T1000 (cell line): ENCODE results near the gene PHF23.
"Not testable (repeated sequence)": the region's sequence is repeated elsewhere in the genome, so short reads cannot be mapped to it uniquely, and the experiment has no call there.

Experiments used
- DNase-seq: peaks from one replicate; lab custom pipeline; 2025; ENCODE audit warnings: mixed read lengths; lab: John Stamatoyannopoulos, UW

PHF23 gene

DNA sequence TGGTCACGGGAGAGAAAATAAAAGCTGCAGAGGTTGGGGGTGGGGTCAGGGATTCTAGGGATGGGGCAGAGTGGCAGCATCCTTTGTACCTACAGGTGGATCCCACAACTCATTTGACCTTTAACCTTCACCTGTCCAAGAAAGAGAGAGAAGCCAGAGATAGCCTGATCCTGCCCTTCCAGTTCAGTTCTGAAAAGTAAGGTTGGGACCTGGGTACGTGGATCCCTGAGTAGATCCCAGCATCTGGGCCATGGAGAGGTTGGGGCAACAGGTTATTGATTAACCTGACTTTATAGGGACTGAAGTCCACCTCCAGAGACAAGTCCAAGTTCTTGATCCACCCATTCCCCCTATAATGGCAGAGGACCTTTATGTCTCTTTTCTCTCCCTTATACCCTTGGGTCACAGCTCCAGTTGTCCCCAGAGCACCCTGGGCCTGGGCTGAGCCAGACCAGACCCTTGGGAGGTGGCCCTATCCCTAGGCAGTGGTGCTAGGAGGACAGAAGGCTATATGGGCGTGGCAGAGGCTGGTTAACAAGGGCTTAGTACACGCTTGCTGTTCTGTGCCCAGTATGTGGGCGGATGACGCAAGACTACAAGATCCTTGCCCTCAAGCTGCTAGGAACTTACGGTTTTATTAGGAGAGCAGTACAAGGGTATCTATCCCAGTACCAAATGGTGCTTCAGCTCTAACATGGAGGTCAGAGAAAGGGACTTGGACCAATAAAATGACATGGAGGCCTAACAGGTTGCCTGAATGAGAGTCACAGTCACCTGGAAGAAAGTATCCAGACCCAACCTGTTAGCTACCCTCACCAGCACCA, 19.7 kb upstream of the PHF23 start:
- DNase-seq, result no peak

DNA sequence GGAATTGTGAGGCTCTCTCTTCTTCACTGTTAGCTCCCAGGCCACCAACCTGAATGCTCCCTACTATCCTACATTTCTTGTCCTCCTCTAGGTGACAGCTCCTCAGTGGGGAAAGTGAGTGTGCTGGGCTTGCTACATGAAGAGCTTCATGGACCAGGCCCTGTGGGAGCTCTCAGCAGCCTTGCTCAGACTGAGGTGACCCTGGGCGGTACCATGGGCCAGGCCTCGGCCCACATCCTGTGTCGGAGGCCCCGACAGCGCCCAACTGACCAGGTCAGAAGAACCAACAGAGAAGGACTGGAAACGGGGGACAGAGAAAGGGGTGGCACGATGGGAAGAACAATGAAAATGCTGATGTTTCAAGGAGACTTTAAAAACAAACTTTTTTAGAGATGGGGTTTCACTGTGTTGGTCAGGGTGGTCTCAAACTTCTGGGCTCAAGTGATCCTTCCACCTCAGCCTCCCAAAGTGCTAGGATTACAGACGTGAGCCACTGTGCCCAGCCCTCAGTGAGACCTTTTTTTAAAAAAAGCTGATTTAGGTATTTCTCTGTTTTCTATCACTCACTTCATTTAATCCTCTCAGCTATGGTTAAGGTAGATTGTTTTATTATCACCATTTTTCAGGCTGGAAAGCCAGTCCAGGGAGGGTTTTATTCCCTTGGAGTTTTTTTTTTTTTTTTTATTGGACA, 17.7 kb upstream of the PHF23 start:
- no peak for DNase-seq

DNA sequence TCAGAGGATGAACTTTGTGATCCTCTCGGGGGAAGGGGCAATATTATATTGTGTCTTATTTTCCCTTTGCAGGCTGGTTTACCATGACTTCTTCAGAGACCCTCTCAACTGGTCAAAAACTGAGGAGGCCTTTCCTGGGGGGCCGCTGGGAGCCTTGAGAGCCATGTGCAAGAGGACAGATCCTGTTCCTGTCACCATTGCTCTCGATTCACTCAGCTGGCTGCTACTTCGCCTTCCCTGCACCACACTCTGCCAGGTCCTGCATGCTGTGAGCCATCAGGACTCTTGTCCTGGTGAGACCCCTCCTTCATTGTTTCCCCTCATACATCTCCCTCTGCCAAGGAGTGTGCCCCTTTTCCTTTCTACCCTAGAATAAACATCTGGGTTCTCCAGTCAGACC, 15.3 kb upstream of the PHF23 start:
- no peak for DNase-seq

DNA sequence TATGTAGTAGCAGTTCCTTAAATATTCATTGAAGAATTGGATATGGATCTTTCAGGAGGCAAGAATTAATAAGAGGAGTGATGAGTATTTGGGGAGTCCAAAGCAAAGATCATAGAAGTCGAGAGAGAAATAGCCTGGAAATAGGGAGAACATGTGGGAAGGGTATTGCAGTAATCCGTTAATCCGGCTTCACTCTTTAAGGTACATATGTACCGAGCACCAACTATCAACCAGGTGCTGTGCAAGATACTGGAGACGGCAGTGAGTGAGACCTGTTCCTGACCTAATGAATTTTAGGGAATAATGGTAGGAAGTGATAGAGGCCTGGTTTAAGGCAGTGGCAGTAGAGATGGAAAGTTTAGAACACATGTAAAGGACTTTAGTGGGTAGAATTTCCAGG, 13.8 kb upstream of the PHF23 start:
- no peak for DNase-seq

DNA sequence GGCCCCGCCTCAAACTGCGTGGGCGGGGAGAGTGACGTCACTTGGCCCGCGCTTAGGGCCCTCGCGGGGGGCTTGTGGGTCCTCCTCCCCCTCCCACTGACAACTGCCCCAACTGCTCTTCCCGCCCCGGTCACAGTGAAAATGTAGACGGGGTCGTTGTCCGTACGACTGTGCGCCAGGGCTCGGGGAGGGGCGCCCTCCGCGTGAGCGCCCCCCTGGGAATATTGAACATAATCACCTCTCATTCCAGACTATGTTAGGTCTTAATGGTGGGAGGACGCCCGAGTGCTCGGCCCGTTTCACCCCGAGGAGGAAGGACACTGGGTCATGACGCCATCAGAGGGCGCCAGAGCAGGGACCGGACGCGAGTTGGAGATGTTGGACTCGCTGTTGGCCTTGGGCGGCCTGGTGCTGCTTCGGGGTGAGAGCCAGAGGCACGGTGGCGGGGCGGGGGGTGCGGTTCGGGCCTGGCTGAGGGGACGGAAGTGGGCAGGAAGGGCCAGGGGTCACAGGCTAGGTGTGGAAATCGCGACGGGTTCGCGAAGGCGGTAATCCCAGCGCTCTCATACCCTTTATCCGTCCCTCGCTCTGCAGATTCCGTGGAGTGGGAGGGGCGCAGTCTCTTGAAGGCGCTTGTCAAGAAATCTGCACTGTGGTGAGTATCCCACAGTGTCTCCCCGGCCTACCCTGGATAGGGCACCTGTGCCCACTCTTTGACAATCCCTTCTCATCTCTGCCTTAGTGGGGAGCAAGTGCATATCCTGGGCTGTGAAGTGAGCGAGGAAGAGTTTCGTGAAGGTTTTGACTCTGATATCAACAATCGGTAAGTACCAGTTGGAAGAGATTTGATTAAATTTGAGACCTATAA, 13.2 kb upstream of the PHF23 start, which contains the start of gene ELP5:
Gene ELP5 (plus strand): TSS at position 40 of the 868 bp plus-strand sequence. CDS start 336 bp downstream, at position 376.
- peak; percentile 90 for DNase-seq

DNA sequence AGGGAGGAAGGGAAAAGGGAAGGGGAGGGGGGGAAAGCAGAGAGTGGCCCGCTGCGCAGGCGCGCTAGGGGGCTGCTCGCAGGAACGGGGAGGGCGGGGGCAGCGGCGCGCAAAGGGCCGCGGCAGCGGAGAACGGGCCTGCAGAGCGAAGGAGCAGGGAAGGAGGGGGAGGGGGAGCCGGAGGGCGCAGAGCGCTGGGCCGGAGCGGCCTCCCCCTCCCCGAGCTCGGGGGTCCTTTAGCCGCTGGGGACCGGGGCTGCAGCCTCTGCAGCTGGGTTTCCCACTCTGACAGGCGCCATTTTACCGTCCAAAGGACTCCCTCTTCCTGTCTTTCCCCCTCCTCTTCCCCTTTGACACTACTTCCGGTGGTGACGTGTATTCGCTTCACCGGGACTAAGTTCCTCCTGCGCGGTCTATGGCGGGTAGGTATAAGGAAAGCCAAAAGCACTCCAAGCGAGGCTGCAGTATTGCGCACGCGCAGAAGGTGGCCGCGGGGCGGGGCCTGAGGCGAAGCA, 12.5 kb upstream of the PHF23 start, which contains the start of gene CTDNEP1:
Gene CTDNEP1 (minus strand): TSS at position 74 of the 515 bp plus-strand sequence. CDS start 438 bp downstream, outside the sequence.
- peak; percentile 97 for DNase-seq

DNA sequence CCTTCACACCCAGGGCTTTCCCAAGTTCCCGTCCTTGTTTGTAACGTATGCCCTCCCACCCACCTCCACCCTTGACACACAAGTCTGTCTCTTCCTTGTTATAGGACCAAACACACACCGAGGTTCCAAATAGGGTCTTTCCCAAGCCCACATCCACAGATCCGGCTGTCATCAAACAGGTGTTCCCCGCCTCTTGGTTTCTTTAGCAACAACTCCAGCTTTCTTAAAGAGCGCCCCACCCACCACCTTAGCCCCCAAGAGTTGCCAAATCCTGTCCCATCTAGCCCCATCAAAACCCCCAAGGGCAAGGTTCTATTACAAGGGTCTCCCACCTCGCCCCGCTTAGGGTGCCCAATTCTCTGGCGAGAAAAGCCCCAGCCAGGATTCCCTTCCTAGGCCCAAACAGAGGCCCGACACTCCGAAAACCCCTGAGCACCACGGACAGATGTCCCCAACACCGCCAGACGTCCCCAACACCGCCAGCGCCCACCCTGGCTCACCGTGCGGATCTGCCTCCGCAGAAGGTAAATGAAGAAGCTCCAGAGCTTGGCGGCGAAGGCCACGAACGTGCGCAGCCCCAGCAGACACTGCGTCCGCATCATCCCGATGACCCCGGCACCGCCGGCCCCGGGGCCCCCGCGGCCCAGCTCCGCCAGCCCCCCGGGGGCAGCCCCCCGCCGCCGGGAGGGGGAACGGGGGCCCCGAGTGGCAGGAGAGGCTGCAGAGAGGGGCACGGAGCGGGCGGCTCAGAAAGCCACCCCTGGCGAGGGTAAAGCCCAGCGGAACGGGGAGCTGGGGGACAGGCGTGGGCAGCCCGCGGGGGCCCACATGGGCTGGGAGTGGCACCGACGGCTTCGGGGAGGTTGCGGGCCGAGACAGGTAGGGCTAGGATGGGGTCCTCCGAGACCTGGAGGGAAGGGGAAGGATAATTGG, 11.7 kb upstream of the PHF23 start:
- DNase-seq, result no peak

DNA sequence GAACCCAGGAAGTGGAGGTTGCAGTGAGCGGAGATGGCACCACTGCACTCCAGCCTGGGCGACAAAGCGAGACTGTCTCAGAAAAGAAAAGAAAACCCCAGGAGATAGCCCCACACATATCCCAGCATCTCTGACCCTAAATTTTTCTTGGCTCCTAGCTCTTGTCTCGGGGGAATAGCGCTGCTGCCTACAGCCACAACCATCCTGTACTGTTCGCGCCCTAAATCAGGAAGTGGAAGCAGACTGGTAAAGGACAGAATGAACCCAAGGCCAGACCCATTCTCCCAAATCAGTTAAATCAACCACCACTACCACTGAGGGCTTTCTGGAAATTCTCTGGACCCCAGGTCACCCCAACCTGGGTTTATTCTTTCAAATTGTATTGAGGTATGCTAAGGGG, 10.6 kb upstream of the PHF23 start:
- no peak for DNase-seq

DNA sequence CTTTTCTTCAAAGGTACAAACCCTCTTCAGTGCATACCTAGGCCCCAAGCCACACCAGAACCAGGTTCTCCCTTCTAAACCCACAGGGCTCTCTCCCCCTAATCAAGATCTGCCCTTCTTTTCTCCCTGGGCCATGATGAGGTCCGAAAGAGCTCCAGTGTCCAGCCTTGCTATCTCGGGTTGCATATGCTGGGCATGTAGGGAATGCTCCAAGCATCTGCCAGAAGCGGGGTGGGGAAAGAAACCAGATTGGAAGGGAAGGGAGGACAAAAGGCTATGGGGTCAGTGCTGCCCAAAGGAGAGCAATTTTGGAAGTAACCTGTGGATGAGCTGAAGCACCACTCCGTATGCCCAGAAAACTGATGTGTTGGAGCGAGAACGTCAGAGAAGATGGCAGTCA, 10.0 kb upstream of the PHF23 start:
- DNase-seq, result no peak

DNA sequence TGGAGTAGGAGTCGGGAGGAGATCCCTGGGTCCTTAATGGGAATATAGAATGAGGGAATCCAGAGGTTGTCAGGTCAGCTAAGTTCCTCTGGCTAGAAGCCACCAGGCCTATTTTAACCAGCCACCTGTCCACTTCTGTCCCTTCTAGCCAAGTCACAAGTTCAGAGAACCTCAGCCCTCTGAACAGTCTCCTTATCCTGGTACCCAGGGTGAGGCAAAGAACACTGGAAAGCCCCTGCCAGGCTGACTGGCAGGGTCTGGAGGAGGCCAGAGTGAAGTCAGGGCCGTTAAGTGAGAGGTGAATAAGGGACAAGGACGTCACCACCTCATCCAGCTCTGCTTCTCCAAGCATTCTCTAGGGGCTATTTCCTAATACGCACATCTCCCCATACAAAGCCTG, 9.5 kb upstream of the PHF23 start:
- DNase-seq, result no peak

DNA sequence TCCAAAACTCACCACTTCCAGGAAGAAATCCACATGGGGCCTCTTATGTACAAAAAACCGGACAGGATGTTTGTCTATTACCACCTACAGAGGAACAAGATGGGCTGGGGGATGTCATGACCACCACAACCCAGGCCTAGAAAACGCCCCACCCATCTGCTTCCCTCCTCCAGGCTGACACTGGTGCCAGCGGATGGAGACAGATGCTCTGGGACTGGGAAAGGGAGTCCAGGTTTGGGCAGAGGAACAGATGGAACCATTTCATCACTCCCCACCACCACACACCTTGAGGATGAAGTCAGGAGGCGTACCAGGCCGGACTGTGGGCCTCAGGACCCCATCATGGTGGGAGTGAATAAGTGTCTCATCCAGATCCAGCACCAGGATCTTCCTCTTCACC, 7.5 kb upstream of the PHF23 start:
- DNase-seq, result no peak

DNA sequence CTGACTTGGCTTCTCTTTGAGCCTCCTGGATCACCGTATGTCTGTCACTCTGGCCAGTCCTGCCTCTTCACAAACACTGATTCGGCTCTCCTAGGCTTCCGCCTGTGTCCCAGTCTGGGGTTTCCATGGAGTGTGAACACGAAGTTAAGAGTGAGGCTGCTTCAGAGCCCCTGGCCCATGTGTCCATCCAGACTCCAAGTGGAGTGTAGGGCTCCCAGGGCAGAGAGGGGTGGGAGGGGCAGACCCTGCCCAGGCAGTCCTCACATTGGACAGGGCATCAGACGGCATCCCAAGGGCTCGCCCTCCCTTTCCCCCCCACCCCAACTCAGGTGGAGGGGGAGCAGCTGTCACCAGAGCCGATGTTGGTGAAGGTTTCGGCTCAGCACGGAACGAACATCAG, 4.6 kb upstream of the PHF23 start:
- not testable (repeated sequence) for DNase-seq

DNA sequence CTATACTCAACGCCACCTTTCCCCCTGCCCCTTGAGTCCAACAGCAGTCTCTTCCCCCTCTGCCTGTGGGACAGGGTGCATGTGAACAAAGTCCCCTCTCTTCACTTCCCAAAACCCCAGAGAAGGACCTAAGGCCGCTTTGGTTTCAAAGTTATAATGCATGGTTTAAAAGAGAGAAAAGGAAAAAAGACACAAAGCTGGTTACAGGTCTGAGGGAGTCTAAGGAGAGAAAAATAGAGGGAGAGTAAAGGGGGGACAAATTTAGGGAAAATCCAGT, 4.1 kb upstream of the PHF23 start:
- no peak for DNase-seq

DNA sequence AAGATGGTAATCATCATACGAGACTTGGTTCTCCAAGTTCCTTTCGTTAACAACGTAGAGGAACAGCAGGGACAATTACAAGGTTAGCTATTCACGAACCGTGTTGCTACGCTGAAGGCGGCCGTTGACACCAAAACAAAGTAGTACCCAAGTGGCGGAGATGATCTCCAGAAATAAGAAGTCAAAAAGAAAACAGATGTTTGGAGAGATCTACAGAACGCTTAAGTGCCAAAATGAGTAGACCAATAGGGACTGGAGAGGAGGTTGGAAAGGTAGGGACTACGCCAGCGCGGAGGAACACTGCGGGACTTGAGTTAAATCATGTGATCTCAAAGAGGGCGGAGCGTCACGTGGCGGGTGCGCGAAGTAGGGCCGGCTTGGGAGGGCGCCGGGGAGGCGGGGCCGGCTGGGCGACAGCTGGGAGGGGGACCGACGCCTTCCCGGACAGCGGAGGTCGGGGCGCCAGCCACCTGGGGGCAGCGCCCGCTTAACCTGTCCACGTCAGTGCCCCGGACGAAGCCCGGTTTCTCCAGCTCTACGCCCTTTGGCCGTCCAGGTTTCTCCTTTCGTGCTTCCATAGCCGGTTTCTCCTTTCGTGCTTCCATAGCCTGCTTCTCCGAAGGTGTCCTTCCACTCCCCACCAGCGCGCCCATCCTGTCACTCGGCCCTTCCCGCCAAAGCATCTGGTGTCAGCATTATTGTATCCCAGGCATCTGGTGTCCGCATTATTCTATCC, 3.6 kb upstream of the PHF23 start:
- peak; percentile 87 for DNase-seq

DNA sequence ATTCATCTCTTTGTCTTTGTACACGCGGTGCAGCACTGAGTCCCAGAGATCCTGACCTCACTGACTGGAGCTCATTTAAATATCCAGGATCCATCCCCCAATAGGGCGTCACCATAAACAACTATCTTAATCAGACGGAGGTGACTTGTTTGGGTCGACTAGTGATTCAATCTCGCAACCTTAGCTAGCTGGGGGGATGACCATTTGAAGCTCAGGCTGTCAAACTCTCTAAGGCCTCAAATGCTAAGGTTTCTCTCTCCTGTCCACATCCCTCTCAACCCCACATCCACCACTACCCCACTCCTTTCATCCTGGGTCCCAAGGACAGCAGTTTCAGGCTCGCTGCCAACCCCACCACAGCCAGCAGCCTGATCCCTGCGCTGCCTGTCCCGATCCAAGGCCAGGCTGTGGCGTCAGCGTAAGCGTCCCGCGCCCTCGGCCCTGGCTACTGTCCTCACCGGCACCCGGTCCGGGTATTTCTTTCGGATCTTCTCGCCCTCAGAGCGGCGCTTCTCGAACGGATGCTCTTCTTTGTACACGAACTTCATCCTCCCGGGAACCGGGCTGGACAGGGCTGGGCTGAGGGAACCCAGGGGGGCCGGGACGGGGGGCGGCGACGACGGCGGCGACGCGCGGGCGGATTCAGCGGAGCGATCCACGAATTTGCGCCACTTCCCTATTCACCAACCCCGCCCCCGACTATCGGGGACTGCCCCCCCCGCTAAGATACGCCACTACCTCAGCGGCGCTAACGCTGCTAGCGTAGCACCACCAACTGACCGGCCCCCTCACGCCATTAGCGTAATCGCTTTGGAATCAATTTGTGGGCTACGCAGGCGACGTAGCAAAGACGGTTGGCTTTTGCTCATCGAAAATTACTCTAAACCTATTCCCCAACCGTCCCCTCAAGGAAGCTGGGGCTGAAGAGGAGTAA, 2.8 kb upstream of the PHF23 start, which contains the start of gene GABARAP:
Gene GABARAP (minus strand): TSS at position 667 of the 934 bp plus-strand sequence. CDS start 119 bp downstream, at position 548.
- DNase-seq, result peak; percentile 86

DNA sequence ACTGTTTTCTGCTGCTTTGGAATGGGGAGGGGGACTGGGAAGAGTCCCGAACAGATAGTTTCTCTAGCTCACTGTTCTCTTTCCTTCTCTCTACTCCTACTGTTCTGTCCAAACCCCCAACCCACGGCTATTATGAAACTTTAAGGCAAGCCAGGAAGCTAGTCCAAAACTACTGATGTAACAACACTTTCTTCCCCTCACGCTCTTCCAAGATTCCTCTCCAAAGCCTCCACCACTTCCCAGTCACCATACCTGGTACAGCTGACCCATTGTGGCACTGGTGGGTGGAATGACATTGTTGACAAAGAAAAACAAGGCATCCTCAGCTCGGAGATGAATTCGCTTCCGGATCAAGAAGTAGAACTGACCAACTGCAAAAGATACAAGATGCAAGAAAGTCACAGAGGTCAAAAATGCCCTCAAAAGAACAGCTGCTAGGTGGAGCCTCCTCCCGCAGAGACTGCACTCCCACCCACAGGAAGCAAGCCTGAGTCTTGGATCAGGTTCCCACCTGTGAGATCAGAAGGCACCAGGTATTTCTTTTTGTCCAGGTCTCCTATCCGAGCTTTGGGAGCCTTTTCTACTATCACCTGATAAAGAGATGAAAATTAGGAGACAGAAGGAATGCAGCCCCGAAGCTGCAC, 2.0 kb upstream of the PHF23 start:
- DNase-seq, result no peak

DNA sequence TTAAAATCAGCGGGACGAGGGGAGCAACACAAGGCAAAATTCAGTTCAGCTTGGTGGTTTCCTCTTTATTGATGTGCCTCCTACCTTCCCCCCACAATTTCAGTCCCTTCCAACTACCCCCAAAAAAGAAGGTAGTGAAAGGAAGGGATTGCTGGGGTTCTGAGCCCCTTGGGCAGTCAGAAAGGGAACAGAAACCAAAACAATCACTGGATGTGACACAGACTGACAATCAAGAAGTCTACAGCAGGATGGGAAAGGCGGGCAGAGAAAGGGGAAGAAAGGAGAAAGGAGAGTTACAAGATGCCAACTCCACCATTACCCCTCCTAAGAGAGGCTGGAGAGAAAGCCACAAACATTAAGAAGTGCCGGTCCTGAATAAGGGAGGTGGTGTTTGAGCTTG, 1.1 kb upstream of the PHF23 start:
- no peak for DNase-seq

DNA sequence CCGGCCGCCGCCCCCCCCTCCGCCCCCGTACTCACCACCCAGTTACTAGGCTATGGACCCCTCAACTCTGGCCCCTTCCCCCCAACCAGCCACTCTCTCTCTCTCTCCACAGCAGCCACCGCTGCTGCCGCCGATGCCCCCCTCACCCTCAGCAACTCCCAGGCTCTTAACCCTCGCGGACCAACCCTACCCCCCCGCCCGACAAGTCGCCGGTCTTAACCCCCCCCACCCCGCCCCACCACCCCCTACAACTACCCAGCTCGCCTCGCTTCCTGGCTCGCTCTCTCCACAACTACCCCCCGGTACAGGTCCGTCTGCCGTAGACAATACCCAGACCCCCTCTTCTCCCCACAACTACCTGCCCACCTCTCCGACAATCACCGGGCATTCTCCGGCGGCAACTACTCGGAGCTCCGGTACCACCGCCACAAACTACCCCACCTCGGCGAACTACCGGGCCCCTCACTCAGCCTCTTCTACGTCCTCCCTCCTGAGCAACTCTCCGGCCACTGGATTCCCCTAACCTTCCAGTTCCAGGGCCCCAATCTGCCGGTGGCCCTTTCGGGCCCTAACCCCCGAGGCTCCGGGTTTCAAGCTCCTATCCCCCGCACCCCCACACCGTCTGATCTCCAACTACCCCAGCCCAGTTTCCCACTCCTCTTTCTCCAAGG, 702 bp downstream of the PHF23 start:
- no peak for DNase-seq
